Stimulated activated CD8-positive, alpha-beta memory T cell treated with anti-CD3 and anti-CD28 coated beads, Interleukin-12 subunit alpha, Interleukin-12 subunit beta, amount 100 ng/mL, for 4 hours (primary cell): ENCODE data around the gene PDCD5.
"Not testable (repeated sequence)": the region's sequence is repeated elsewhere in the genome, so short reads cannot be mapped to it uniquely, and the experiment has no call there.

Experiments used
- DNase-seq: peaks from one replicate; pipeline ENCODE4 v3.0.0-alpha.2; 2020; ENCODE audit warnings: low read depth

The PDCD5 gene

DNA sequence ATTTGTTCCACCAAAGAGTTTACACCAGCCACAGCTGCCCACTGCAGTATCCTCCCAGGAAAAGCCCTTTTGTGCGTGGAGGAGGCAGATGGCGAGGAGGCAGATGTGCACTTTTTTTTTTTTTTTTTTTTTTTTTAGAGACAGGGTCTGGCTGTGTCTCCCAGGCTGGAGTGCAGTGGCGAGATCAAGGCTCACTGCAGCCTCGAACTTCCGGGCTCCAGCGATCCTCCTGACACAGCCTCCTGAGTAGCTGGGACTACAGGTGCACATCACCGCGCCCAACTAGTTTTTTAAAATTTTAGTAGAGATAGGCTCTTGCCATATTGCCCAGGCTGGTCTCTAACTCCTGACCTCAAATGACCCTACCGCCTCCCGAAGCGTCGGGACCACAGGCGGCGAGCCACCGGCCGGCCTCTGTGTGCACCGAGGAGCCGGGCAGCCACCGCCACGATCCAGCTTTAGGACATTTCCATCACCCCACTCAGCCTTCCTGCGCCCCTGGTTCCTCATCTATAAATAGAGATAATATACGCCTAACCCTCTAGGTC is 563 bp upstream of the PDCD5 start:
- DNase-seq: no peak

- no peak for DNase-seq
These were observed 752 bp downstream of the PDCD5 start for GRCh38 chr19:32581705-32582179.

DNA sequence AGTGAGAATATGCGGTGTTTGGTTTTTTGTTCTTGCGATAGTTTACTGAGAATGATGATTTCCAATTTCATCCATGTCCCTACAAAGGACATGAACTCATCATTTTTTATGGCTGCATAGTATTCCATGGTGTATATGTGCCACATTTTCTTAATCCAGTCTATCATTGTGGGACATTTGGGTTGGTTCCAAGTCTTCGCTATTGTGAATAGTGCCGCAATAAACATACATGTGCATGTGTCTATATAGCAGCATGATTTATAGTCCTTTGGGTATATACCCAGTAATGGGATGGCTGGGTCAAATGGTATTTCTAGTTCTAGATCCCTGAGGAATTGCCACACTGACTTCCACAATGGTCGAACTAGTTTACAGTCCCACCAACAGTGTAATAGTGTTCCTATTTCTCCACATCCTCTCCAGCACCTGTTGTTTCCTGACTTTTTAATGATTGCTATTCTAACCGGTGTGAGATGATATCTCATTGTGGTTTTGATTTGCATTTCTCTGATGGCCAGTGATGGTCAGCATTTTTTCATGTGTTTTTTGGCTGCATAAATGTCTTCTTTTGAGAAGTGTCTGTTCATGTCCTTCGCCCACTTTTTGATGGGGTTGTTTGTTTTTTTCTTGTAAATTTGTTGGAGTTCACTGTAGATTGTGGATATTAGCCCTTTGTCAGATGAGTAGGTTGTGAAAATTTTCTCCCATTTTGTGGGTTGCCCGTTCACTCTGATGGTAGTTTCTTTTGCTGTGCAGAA is 6.9 kb downstream of the PDCD5 start:
- not testable (repeated sequence) for DNase-seq

- DNase-seq: no peak
These were observed 13.0 kb downstream of the PDCD5 start for GRCh38 chr19:32594021-32594420.

- no peak for DNase-seq
These were observed 14.5 kb downstream of the PDCD5 start for GRCh38 chr19:32595491-32595890.

- no peak for DNase-seq
These were observed 17.0 kb downstream of the PDCD5 start for GRCh38 chr19:32598022-32598421.

GRCh38 chr19:32599258-32599657 is 18.3 kb downstream of the PDCD5 start:
- DNase-seq: no peak

GRCh38 chr19:32599736-32600157 is 18.8 kb downstream of the PDCD5 start:
- DNase-seq: no peak

- no peak for DNase-seq
These were observed 23.0 kb downstream of the PDCD5 start for GRCh38 chr19:32603961-32604360.

GRCh38 chr19:32605544-32605943 is 24.6 kb downstream of the PDCD5 start:
- DNase-seq: no peak

- no peak for DNase-seq
These were observed 25.3 kb downstream of the PDCD5 start for GRCh38 chr19:32606289-32606688.

DNA sequence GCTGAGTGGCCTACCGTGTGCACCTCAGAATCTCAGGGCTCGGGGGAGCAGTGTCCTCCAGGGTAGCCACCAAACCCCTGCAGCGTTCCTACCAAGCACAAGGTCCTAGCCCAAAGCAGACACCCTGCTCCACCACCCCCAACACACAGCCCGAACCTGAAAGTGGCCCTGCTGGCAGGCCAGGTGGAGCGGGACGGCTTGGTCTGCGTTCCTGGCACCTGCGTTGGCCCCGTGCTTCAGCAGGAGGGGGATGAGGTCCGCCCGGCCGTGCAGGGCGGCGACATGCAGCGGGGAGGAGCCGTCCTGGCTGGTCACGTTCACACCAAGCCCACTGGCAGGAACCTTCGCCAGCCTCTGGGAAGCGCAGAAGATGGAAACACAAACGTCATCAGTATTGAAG is 26.5 kb downstream of the PDCD5 start:
- no peak for DNase-seq

DNA sequence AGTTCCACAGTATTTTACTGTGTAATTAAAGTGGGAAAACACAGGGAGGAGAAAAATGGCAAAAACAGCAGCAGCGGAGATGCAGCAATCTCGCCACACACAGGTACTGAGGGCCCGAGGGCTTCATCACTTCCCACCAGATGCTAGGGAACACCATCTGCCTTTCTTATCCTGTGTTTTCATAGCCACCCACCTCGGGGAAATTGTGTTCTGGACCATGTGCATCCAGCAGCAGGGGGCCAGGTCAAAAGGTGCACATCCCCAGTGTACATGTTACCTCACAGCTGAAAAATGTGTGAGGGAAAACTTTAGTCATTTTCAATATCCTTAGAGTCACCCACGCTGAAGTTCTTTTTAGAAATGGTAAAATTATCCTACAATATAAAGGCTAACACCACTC is 30.2 kb downstream of the PDCD5 start:
- DNase-seq: no peak

DNA sequence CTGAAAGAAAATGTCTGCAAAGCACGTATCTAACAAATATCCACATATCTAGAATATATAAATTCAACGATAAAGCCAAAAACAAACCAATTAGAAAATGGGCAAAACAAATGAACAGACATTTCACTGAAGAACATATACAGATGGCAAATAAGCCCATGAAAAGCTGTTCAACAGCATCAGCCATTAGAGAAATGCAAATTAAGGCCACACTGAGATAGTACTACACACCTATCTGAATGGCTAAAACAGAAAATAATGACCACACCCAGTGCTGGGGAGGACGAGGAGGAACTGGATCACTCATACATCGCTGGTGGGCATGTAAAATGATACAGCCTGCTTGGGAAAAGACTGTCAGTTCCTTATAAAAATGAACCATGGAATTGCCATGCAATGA is 32.0 kb downstream of the PDCD5 start:
- DNase-seq: no peak

DNA sequence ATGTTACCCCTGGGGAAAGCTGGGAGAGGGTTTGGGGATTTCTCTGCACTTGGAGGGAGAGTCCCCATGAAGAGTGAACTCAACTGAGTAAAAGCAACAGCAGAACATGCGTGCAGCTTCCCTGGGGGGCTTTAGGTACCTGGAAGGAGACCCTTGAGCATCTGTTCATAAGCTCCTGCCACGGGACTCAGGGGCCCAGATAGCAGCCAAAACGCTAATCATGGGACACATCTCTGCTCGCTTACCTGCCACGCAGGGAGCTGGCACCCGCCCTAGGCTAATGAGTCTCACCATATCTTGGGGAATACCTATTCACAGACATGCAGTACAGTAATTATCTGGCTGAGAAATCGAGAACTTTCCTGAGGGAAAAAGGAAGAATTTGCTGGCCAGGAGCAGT is 33.9 kb downstream of the PDCD5 start:
- no peak for DNase-seq

- DNase-seq: no peak
These were observed 34.6 kb downstream of the PDCD5 start for GRCh38 chr19:32615569-32615968.

GRCh38 chr19:32619051-32619685 is 38.2 kb downstream of the PDCD5 start:
- no peak for DNase-seq

DNA sequence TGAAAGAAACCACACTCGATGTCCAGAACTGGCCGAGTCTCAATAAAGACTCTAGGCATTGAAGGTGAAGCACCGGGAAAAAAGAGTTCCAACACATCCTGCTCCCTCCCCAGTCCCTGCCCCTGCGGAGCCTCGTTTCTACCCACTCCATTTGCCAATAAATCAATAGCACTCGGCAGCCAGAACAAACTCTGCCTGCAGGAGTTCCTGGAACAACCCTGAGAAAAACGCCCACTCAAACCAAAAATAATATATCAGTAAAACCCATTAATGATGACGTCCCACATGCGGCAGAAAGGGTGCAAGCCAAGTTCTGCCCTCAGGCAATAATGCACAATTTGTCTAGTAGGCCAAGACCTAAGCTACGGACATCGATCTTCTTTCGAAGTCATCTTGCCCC is 41.0 kb downstream of the PDCD5 start:
- no peak for DNase-seq

- DNase-seq: no peak
These were observed 43.4 kb downstream of the PDCD5 start for GRCh38 chr19:32624410-32624809.

DNA sequence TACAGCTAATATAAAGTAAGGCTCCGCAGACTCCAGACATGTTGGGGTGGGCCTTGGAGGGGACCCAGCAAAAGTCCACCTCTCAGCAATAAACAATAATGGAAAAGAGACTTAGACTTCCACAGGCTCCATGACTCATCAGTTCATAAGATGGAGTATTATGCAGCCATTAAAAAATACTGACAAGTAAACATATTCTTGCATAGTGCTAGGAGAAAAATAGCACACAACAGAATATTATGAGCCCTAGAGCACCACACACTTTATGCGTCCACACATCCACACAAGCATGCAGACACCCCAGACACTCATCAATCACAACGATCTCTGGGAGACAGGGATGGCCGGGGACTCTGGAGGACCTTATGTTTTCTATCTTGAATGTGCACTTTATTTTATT is 46.0 kb downstream of the PDCD5 start:
- no peak for DNase-seq

GRCh38 chr19:32627714-32628270 is 46.8 kb downstream of the PDCD5 start:
- no peak for DNase-seq

- no peak for DNase-seq
These were observed 49.3 kb downstream of the PDCD5 start for GRCh38 chr19:32630338-32630737.

- no peak for DNase-seq
These were observed 50.4 kb downstream of the PDCD5 start for GRCh38 chr19:32631381-32631780.
